ENCODE data around the gene OFD1.

The OFD1 gene

DNA sequence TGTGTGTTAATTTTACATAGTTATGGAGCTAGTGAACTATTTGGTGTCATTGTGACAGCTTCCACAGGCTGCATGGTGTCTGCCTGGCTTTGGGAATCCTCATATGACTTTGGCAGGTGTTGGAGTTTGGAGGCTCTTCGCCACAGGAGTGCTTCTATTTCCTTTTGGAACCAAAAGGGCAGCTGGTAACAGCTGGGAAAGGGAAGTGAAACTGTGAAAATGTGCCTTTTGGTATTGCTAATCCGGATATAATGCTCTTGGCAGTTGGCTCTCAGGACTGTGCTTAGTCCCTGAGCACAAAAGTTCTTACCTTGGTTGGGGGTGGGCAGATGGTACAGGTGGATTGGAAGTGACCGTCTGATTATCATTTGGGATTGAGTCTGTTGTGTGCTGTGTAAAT lies 18.1 kb downstream of the OFD1 start:
- peak in 1 of 2 experiments; percentile 12 for DNase-seq

DNA sequence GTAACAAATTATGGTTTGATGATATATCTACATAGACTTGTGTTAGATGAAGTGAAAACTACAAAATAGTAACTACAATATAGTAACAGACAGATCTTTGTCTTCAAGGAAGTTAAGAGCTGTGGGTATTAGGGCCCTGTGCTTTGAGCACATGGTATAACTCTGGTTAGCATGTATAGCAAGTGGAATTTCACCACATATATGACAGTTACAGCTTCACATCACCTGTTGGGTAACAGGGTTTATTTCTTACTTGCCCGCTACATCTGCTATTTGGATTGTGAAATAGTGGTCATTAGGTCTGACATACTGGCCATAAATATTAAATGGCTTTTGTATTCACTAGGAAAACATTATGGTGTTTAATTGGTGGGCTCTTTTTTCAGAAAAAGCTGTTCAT lies 20.2 kb downstream of the OFD1 start:
- no peak for DNase-seq

- DNase-seq, result no peak
These were observed 20.7 kb downstream of the OFD1 start for GRCh38 chrX:13755254-13755653.

GRCh38 chrX:13756381-13756780 lies 21.8 kb downstream of the OFD1 start:
- no peak for DNase-seq

DNA sequence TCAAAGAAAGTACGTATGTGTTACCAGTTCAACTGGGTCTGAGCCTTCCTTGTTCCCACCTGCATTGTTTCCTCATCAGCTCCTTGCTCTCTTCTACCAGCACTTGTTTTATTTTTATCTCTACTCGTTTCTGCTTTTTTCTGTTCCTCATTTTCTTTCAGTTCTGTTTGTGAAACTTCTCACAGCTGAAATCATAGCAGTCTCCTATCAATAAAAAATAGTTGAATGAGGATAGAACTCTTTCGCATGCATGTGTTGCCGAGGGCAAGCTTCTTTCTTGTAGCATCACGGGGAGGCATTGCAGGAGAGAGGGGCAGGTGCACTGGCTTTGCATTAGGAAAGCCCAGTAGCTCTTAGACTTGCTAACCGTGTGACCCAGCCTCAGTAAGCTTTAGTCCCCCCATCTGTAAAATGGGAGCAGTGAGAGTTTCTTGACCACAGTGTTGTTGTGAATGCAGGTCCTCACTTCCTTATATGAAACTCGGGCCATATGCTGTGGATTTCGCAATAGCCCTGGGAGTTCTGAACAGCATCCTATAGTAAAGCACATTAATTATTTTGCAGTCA lies 24.7 kb downstream of the OFD1 start:
- DNase-seq, result no peak

- DNase-seq, result no peak
These were observed 25.9 kb downstream of the OFD1 start for GRCh38 chrX:13760426-13760825.

- DNase-seq, result no peak
These were observed 27.3 kb downstream of the OFD1 start for GRCh38 chrX:13761606-13762414.

DNA sequence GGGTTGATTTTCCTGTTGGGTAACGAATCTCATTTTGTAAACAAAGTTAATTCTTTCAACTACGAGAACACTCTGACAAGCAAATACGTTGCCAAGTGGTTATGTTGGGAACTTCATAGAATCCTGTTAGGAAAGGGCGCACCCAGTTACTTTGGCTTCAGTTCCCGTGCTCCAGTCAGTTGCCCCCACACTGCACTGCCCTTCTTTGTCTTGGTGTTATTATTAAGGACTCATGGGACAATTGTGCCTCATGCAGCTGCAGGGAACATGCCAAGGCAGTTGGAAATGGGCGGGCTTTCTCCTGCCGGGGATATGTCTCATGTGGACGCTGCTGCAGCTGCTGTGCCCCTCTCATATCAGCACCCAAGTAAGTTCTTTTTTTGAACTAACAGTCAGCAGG lies 28.9 kb downstream of the OFD1 start:
- no peak for DNase-seq

- no peak for DNase-seq
These were observed 29.7 kb downstream of the OFD1 start for GRCh38 chrX:13764281-13764680.

DNA sequence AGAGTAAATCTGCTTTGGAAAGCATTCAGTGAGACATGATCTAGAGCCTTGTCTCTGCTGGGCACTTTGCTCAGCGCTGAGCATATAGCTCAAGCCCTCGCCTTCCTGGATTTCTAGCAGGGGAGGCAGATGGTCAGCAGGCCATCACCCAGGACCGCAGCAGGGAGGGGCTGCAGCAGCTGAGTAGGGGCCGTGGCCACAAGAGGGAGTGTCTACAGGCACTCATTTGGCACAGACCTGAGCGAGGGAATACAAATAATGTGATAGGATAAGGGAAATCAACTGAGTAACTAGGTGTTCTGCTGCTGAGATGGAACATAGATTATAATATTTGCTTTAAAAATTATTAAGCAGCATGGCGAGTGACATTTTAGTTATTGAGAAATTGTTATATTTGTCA lies 30.2 kb downstream of the OFD1 start:
- no peak for DNase-seq

DNA sequence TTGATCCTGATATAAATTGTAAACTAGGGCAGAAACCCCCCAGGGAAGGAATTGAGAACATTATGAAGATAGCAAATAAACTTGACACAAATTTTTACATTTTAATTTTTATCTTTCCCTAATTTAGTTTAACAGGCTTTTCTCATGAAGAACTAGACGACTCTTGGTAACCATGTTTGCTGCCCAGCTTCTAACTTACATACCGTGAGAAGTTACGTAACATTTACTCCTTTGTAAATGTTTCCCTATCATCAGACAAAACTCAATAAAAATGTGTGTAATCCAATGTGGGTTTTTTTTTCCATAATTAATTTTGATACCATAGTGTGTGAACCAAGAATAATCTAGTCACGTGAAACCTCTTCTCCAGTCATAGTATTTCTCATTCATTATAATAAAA lies 34.4 kb downstream of the OFD1 start:
- DNase-seq, result no peak

DNA sequence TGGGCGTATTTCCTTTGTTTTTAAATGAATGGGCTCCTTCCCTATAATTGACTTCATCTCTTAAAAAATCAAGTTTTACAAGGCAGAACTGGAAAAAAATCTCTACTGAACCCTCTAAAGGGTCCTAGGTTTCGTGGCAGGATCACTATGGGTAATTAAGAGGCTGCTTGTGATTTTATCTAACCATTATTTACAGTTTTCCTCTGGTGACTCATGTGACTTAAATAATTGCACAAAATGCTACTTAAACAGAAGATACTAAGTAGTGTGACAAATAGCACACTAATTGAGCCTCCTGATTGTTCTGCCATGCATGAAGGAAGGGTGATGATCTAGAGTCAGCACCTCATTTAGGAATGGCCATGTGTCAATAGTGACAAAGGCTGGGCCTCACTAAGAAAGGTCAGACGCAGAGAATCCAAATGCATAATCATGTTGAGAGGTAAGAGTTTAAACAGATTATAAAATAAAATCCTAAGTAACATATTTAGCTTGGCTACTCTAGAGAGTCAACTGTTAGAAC lies 35.5 kb downstream of the OFD1 start:
- DNase-seq, result peak in 1 of 2 experiments; percentile 48

GRCh38 chrX:13774696-13775095 lies 40.1 kb downstream of the OFD1 start:
- no peak for DNase-seq

GRCh38 chrX:13775837-13776236 lies 41.3 kb downstream of the OFD1 start:
- no peak for DNase-seq

GRCh38 chrX:13776387-13776786 lies 41.8 kb downstream of the OFD1 start:
- no peak for DNase-seq

DNA sequence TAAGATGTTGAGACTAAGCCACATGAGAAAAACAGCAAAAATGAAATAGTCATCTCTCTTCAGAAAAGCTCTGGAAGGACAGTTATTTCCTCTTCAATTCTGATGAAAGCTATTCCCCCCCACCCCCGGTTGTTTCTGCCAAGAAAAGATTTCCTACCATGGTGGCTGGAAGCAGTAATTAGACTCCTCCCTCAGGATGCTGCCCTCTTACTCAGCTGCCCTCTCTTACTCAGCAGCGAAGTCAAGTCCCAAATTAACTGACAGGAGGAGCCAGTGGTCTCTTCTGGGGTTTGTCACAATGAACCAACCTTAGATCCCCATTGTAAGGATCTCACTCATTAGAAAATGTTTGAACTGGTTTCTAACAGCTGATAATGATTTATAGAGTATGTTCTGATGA lies 44.4 kb downstream of the OFD1 start:
- no peak for DNase-seq

- DNase-seq, result no peak
These were observed 46.4 kb downstream of the OFD1 start for GRCh38 chrX:13780868-13781427.

DNA sequence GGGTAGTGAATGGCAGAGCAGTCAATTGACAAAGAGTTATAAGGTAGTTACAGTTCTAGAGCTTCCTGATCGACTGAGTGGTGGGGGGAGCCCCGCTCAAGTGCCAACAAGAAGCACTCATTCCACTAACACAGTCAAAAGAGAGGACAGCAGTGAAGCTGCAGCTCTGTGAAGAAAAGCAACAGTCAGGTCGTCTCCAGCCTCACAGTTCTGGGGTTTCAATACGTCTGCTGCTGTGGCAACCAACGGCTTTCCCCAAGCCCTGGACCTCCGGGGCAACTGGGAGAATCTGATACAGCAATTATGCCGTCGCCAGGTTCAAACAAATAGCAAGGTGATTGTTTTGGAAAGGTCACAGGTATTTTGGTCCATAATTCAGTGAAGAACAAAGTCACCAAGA lies 51.5 kb downstream of the OFD1 start:
- peak; percentile 11 to 59 for DNase-seq

- no peak for DNase-seq
These were observed 55.9 kb downstream of the OFD1 start for GRCh38 chrX:13790206-13791131.

- DNase-seq, result no peak
These were observed 56.6 kb downstream of the OFD1 start for GRCh38 chrX:13791145-13791544.

- DNase-seq, result peak; percentile 16 to 26
These were observed 57.0 kb downstream of the OFD1 start for GRCh38 chrX:13791559-13791958.

DNA sequence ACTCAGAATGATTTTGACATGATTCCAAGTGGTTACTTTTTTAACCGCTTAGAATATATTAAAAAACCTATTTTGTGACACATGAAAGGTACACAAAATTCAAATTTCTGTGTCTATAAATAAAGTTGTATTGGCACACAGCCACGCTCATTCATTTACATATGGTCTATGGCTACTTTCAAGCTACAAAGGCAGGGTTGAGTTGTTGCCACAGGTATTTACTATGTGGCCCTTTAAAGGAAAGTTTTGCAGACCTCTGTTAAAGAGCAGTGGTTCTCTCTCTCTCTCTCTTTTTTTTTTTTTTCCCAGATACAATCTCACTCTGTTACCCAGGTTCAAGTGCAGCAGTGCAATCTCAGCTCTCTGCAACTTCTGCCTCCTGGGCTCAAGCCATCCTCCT lies 59.3 kb downstream of the OFD1 start:
- no peak for DNase-seq

DNA sequence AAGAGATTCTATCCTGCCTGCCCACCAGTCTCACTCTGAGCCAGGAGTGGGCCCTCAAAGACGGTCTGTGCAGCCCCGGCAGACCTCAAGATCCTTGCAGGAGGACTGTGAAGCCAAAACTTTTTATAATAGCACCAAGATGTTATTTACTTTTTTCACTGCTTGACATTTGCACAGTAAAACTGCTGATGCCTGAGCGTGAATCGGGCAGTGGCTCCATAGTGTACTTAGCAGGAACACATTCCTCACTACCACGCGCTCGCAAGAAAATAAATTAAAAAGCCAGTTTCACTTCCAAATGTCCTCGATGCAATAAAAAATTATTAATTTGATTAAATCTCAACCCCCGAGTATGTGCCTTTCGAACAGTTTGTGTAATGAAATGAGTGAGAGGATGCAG lies 59.9 kb downstream of the OFD1 start:
- no peak for DNase-seq
